ENCODE measurements around the gene SBSN.
A peak's percentile ranks its signal among the peaks of the same experiment; 100 is the strongest.

The SBSN gene

GRCh38 chr19:35554076-35554475 is 26.0 kb upstream of the SBSN start:
- TF ChIP-seq CTCF (IDR thresholded peaks at IDR 0.05; ENCODE audit: low read depth, low read length, missing control alignments), result no peak

GRCh38 chr19:35553385-35554000 is 25.4 kb upstream of the SBSN start:
- no peak overlapping the region for H3K4me3 ChIP-seq (replicated peaks; ENCODE audit: low read depth, low read length)
- no peak for DNase-seq (ENCODE audit: extremely low read depth, low read depth)
- TF ChIP-seq CTCF (IDR thresholded peaks at IDR 0.05; ENCODE audit: low read depth, low read length, missing control alignments), result no peak

More at GRCh38 chr19:35554076-35554475, 26.0 kb upstream of the SBSN start:
- no peak overlapping the region for H3K4me3 ChIP-seq (replicated peaks; ENCODE audit: low read depth, low read length)
- no peak for DNase-seq (ENCODE audit: extremely low read depth, low read depth)

- DNase-seq (ENCODE audit: extremely low read depth, low read depth), result no peak
- H3K4me3 ChIP-seq (replicated peaks; ENCODE audit: low read depth, low read length), result no peak overlapping the region
- TF ChIP-seq CTCF (IDR thresholded peaks at IDR 0.05; ENCODE audit: low read depth, low read length, missing control alignments), result no peak
These were observed 24.6 kb upstream of the SBSN start for GRCh38 chr19:35552534-35553384.

- TF ChIP-seq CTCF (IDR thresholded peaks at IDR 0.05; ENCODE audit: low read depth, low read length, missing control alignments), result no peak
- H3K4me3 ChIP-seq (replicated peaks; ENCODE audit: low read depth, low read length), result no peak overlapping the region
- no peak for DNase-seq (ENCODE audit: extremely low read depth, low read depth)
These were observed 23.1 kb upstream of the SBSN start for GRCh38 chr19:35551091-35551810.

GRCh38 chr19:35549879-35550523 is 21.9 kb upstream of the SBSN start:
- no peak overlapping the region for H3K4me3 ChIP-seq (replicated peaks; ENCODE audit: low read depth, low read length)
- TF ChIP-seq CTCF (IDR thresholded peaks at IDR 0.05; ENCODE audit: low read depth, low read length, missing control alignments), result no peak

GRCh38 chr19:35549174-35549788 is 21.2 kb upstream of the SBSN start:
- no peak for DNase-seq (ENCODE audit: extremely low read depth, low read depth)

More at GRCh38 chr19:35549879-35550523, 21.9 kb upstream of the SBSN start:
- no peak for DNase-seq (ENCODE audit: extremely low read depth, low read depth)

More at GRCh38 chr19:35549174-35549788, 21.2 kb upstream of the SBSN start:
- TF ChIP-seq CTCF (IDR thresholded peaks at IDR 0.05; ENCODE audit: low read depth, low read length, missing control alignments), result peak; percentile 72
- no peak overlapping the region for H3K4me3 ChIP-seq (replicated peaks; ENCODE audit: low read depth, low read length)
